Measurements from ENCODE around the gene FCMR. TPM values are rescaled to one million over a fixed set of nuclear protein-coding genes. Genes with fewer than 3 reads are reported as not detected.

The FCMR gene
- total and polyA plus RNA-seq, 9 of the 15 experiments (the other 6 are each of a cell fraction or from before 2014, with no cell fraction given): 0.11 to 0.82 (median 0.20) TPM; not detected in 5

- TF ChIP-seq CREB3L1 (IDR thresholded peaks at IDR 0.05; ENCODE audit: borderline replicate concordance, low read depth) (no peak), ZNF592 (IDR thresholded peaks at IDR 0.05) (peak; percentile 56), CHD2 (IDR thresholded peaks at IDR 0.05; ENCODE audit: low read depth, low read length) (no peak), ZNF217 (CRISPR knock-in tag; IDR thresholded peaks at IDR 0.05) (no peak), LARP7 (IDR thresholded peaks at IDR 0.05) (no peak)
Observed at GRCh38 chr1:206935491-206936067, 13.8 kb upstream of the FCMR start (continued).

All from K562 (cell line).